OCI-LY3 (cell line): Measurements from ENCODE around the gene GNAO1.

Experiments used
- H2AFZ ChIP-seq: fragments of 200-600, 300-600 bp; shearing (Covaris generic); 2 replicates; pipeline ENCODE4 v1.6.0; 2014; ENCODE audit warnings: antibody characterized with exemption, low read depth, low read length
- H3K27ac ChIP-seq: fragments of 200-600, 300-600 bp; sonication (generic); 2 replicates; pipeline ENCODE4 v1.5.1; 2014; ENCODE audit warnings: mild to moderate bottlenecking, low read length, moderate library complexity, mixed read lengths
- H3K27me3 ChIP-seq: fragments of 200-600, 300-600 bp; sonication (generic); 2 replicates; pipeline ENCODE4 v1.6.1; 2014; ENCODE audit warnings: low read depth, low read length, mixed read lengths
- H3K36me3 ChIP-seq: fragments of 200-600, 300-600 bp; sonication (generic); replicated peaks from 2 replicates; pipeline ENCODE3; 2014; ENCODE audit warnings: low read depth, low read length, mixed read lengths
- H3K4me1 ChIP-seq: fragments of 300-600, 200-600 bp; sonication (generic); 2 replicates; pipeline ENCODE4 v1.6.1; 2014; ENCODE audit warnings: low read length, mixed read lengths
- H3K4me2 ChIP-seq: fragments of 200-600, 300-600 bp; sonication (generic); 2 replicates; pipeline ENCODE4 v1.6.1; 2014; ENCODE audit warnings: low read length, mixed read lengths
- H3K4me3 ChIP-seq: fragments of 300-600, 200-600 bp; sonication (generic); 2 replicates; pipeline ENCODE4 v1.5.1; 2014; ENCODE audit warnings: antibody characterized with exemption, mild to moderate bottlenecking, low read length, moderate library complexity
- H3K79me2 ChIP-seq: fragments of 300-600, 200-600 bp; shearing (Covaris generic); 2 replicates; pipeline ENCODE4 v1.6.1; 2014; ENCODE audit warnings: mild to moderate bottlenecking, low read length, mixed read lengths
- H3K9ac ChIP-seq: fragments of 300-600, 200-600 bp; shearing (Covaris generic); 2 replicates; pipeline ENCODE4 v1.6.0; 2014; ENCODE audit warnings: mild to moderate bottlenecking, low read length, moderate library complexity
- H3K9me3 ChIP-seq: fragments of 200-600, 300-600 bp; shearing (Covaris generic); 2 replicates; pipeline ENCODE4 v1.6.1; 2014; ENCODE audit warnings: low read length, mixed read lengths; ENCODE audit not compliant: insufficient read depth
- H4K20me1 ChIP-seq: fragments of 200-600, 300-600 bp; sonication (generic); 2 replicates; pipeline ENCODE4 v1.6.1; 2016; ENCODE audit warnings: low read length, mixed read lengths; ENCODE audit not compliant: insufficient read depth
- CTCF ChIP-seq: fragments of 200-600, 300-600 bp; sonication (generic); IDR thresholded peaks from 2 replicates; pipeline ENCODE4 v1.5.1; 2014; ENCODE audit warnings: antibody characterized with exemption, low read length, low read depth
- EZH2phosphoT487 ChIP-seq: fragments of 200-600 bp; shearing (Covaris generic); IDR thresholded peaks from 2 replicates; pipeline ENCODE4 v1.6.1; 2018; ENCODE audit warnings: antibody characterized with exemption, mixed run types, low read depth

Gene GNAO1

GRCh38 chr16:56303880-56304279 is 112.6 kb downstream of the GNAO1 start:
- Histone ChIP-seq H3K27ac (no peak overlapping the region), H3K4me1 (no peaks in the 10 kb centered on the region), H3K9me3 (no peaks in the 10 kb centered on the region), H3K4me2 (no peak overlapping the region), H3K27me3 (peaks cover 20% of the 10 kb centered on the region), H3K36me3 (no peaks in the 10 kb centered on the region), H3K9ac (no peak overlapping the region), H2AFZ (no peak overlapping the region), H3K4me3 (no peak overlapping the region), H4K20me1 (no peaks in the 10 kb centered on the region), H3K79me2 (no peaks in the 10 kb centered on the region)
- TF ChIP-seq EZH2phosphoT487: no peak

GRCh38 chr16:56305956-56306565 is 114.8 kb downstream of the GNAO1 start:
- Histone ChIP-seq H3K27me3 (peaks cover 20% of the 10 kb centered on the region), H4K20me1 (no peaks in the 10 kb centered on the region), H2AFZ (no peak overlapping the region), H3K79me2 (no peaks in the 10 kb centered on the region), H3K4me1 (no peaks in the 10 kb centered on the region), H3K27ac (no peak overlapping the region), H3K9me3 (no peaks in the 10 kb centered on the region), H3K4me2 (no peak overlapping the region), H3K36me3 (no peaks in the 10 kb centered on the region), H3K9ac (no peak overlapping the region), H3K4me3 (no peak overlapping the region)
- TF ChIP-seq CTCF (no peak), EZH2phosphoT487 (no peak)

GRCh38 chr16:56306690-56307533 is 115.6 kb downstream of the GNAO1 start:
- Histone ChIP-seq H3K4me1 (no peaks in the 10 kb centered on the region), H3K4me2 (no peak overlapping the region), H3K79me2 (no peaks in the 10 kb centered on the region), H3K9ac (no peak overlapping the region), H3K4me3 (no peak overlapping the region), H2AFZ (no peak overlapping the region), H3K27me3 (peaks cover 20% of the 10 kb centered on the region), H3K9me3 (no peaks in the 10 kb centered on the region), H4K20me1 (no peaks in the 10 kb centered on the region), H3K36me3 (no peaks in the 10 kb centered on the region), H3K27ac (no peak overlapping the region)
- TF ChIP-seq EZH2phosphoT487 (no peak), CTCF (no peak)

- H3K4me3 ChIP-seq: no peak overlapping the region
- H3K27me3 ChIP-seq: peaks cover 20% of the 10 kb centered on the region
- no peaks in the 10 kb centered on the region for H3K79me2 ChIP-seq
- H3K4me2 ChIP-seq: no peak overlapping the region
- H3K36me3 ChIP-seq: no peaks in the 10 kb centered on the region
- H3K27ac ChIP-seq: no peak overlapping the region
- no peaks in the 10 kb centered on the region for H4K20me1 ChIP-seq
- TF ChIP-seq CTCF (no peak), EZH2phosphoT487 (no peak)
- no peaks in the 10 kb centered on the region for H3K4me1 ChIP-seq
- no peak overlapping the region for H3K9ac ChIP-seq
- H3K9me3 ChIP-seq: no peaks in the 10 kb centered on the region
- H2AFZ ChIP-seq: no peak overlapping the region
Observed at GRCh38 chr16:56307534-56307873, 116.2 kb downstream of the GNAO1 start.
